GM21825 (cell line): Measurements from ENCODE around the gene DHRS1.
"Not testable (repeated sequence)": the region's sequence is repeated elsewhere in the genome, so short reads cannot be mapped to it uniquely, and the experiment has no call there.

Source experiments
- ATAC-seq: cut with Tn5 transposase; IDR thresholded peaks from one replicate; pipeline ENCODE4 v1.9.1; 2021; ENCODE audit warnings: mild to moderate bottlenecking, moderate library complexity; ENCODE audit not compliant: unreplicated experiment

Gene DHRS1

GRCh38 chr14:24252289-24253124 lies 47.1 kb downstream of the DHRS1 start:
- no peak for ATAC-seq

DNA sequence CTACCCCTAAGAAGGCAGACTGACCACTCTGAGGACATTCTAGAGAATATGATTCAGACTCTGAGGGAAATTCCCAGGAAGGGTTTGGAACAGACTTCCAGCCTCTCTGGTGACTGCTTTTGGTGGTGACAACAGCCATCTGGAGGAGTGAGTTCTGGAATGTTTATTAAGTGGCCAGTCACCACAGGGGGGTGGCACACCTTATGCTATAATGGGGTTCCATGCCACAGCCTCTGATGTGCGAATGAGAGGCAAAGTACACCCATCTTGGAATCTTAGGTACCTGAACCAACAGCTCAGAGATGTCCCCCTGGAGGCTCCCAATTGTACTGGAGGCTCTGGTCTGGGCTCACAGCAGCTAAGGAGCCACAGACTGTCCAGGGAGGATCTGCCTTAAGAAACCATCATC lies 47.7 kb downstream of the DHRS1 start:
- no peak for ATAC-seq

DNA sequence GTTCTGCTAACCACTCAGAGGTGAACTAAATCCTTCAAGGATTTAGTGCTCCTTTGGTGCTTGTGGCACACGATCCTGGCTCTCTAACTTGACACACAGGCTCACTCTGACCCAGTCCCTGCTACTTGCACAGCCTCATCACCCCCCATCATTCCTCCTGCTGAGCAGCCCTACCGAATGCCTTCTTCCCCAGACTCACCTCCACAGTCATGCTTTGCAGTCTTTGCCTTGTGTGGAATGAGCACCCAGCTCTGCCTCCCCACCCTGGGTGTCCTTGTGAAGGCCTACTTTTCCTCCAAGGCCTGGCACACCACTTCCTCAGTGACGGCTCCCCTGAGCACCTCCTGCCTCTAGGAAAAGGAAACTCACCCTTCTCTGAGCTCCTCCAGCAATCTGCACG lies 49.2 kb downstream of the DHRS1 start:
- ATAC-seq: no peak

GRCh38 chr14:24249230-24250021 lies 50.2 kb downstream of the DHRS1 start:
- ATAC-seq: no peak

DNA sequence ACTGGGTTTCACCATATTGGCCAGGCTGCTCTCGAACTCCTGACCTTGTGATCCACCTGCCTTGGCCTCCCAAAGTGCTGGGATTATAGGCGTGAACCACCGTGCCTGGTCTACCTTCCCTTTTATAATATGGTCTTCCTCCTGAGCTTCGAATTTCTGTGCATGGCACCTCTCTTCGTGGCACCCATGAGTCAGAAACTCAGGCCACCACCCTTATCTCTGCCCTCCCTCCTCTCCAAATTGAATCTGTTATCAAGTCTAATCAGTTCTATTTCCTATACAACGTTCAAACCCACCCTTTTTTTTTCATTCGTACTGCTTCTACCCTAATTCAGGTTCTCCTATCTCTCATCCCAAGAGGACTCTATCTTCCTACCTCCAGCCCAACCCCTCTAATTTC lies 52.2 kb downstream of the DHRS1 start:
- ATAC-seq: no peak

GRCh38 chr14:24246765-24247212 lies 52.8 kb downstream of the DHRS1 start:
- no peak for ATAC-seq

DNA sequence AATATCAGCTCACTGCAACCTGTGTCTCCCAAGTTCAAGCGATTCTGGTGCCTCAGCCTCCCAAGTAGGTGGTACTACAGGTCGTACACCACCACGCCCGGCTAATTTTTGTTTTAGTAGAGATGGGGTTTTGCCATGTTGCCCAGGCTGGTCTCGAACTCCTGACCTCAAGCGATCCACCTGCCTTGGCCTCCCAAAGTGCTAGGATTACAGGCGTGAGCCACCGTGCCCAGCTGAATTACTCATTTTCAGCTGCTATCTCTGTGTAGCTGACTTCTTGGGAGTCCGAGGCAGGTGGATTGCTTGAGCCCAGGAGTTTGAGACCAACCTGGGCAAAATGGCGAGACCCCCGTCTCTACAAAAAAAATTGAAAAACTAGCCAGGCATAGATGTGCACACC lies 54.2 kb downstream of the DHRS1 start:
- ATAC-seq: not testable (repeated sequence)

DNA sequence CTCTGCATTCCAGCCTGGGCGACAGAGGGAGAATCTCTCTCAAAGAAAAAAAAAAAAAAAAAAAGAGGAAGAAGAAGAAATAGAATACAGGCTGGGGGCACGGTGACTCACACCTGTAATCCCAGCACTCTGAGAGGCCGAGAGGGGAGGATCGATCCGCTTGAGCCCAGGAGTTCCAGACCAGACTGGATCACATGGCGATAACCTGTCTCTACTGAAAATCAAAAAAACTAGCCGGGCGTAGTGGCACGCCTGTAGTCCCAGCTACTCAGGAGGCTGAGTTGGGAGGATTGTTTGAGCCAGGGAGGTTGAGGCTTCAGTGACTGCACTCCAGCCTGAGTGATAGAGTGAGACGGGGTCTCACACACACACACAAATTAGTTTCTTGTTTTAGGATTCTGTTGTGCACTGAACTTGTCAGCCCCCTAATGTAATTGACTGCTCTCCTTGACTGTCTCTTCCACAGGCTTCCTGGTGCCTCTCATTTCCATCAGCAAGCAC lies 56.2 kb downstream of the DHRS1 start:
- no peak for ATAC-seq

GRCh38 chr14:24241829-24242443 lies 57.6 kb downstream of the DHRS1 start:
- peak; percentile 74 for ATAC-seq
